Ascending aorta (tissue), 2 donors: Measurements from ENCODE around the gene RAB4A. TPM values are rescaled to one million over a fixed set of nuclear protein-coding genes. Genes with fewer than 3 reads are reported as not detected.

ENCODE experiments used
- DNase-seq, 2 donors: peaks; one replicate each; pipeline ENCODE4 v3.0.0-alpha.2; 2019; ENCODE audit warnings: low spot score in 2 of 2
- H3K27ac ChIP-seq, 2 donors: fragments of 200-600 bp; sonication (generic); one replicate each; pipeline ENCODE4 v1.5.1; 2016 to 2017; ENCODE audit warnings: mild to moderate bottlenecking in 1 of 2
- H3K27me3 ChIP-seq: fragments of 200-600 bp; sonication (generic); one replicate; pipeline ENCODE4 v1.5.1; 2017
- H3K36me3 ChIP-seq, 2 donors: fragments of 200-600 bp; sonication (generic); one replicate each; pipeline ENCODE4 v1.5.1; 2016
- H3K4me1 ChIP-seq, 2 donors: fragments of 200-600 bp; sonication (generic); one replicate each; pipeline ENCODE4 v1.5.1; 2016 to 2017; ENCODE audit warnings: mild to moderate bottlenecking in 1 of 2
- H3K4me3 ChIP-seq, 2 donors: fragments of 200-600 bp; sonication (generic); one replicate each; pipeline ENCODE4 v1.5.1; 2016 to 2017; ENCODE audit warnings: mild to moderate bottlenecking in 1 of 2
- H3K9me3 ChIP-seq, 2 donors: fragments of 200-600 bp; sonication (generic); one replicate each; pipeline ENCODE4 v1.5.1; 2016
- CTCF ChIP-seq, 3 experiments: fragments of 200-600 bp in 2 of 3; fragments of 450-650 bp in 1 of 3; sonication (generic) in 2 of 3; IDR thresholded peaks; one replicate each; pipeline ENCODE4 v1.5.1; 2016 to 2019; ENCODE audit warnings: antibody characterized with exemption in 3 of 3, mild to moderate bottlenecking in 1 of 3, moderate library complexity in 1 of 3
- intact Hi-C: fragments of 100-400 bp; cut with DNase I; formaldehyde crosslinking; loops from one replicate; pipeline ENCODE4 v1.15.1; 2023
- total RNA-seq: library from RNA; depleted of rRNA; stranded (reverse); fragments of >200 nt; gene quantifications from one replicate; pipeline ENCODE4 v1.1.0, GENCODE V29; 2016

The RAB4A gene
- total RNA-seq, 1 donor from 2014 or later: 6.0 TPM

- intact Hi-C loops: no loop called here
- DNase-seq: no peak
- TF ChIP-seq CTCF (IDR thresholded peaks at IDR 0.05): no peak
- no peak overlapping the region for H3K4me3 ChIP-seq
- peaks cover 0 to 8% of the 10 kb centered on the region in 2 donors for H3K9me3 ChIP-seq
- peaks cover 0 to 9% of the 10 kb centered on the region in 2 donors for H3K4me1 ChIP-seq
- H3K36me3 ChIP-seq: no peaks in the 10 kb centered on the region
- H3K27me3 ChIP-seq: no peaks in the 10 kb centered on the region
- no peak overlapping the region for H3K27ac ChIP-seq
Observed at GRCh38 chr1:229266832-229267500, 3.9 kb upstream of the RAB4A start.

- intact Hi-C loops: no loop called here
- Histone ChIP-seq H3K4me3 (no peak overlapping the region), H3K27ac (peak overlapping the region in 1 of 2 donors; percentile 84), H3K27me3 (no peaks in the 10 kb centered on the region), H3K9me3 (peaks cover 0 to 8% of the 10 kb centered on the region in 2 donors), H3K4me1 (peaks cover 3 to 22% of the 10 kb centered on the region in 2 donors), H3K36me3 (no peaks in the 10 kb centered on the region)
- DNase-seq: no peak
- TF ChIP-seq CTCF (IDR thresholded peaks at IDR 0.05): no peak
Observed at GRCh38 chr1:229268505-229268904, 2.4 kb upstream of the RAB4A start.

DNA sequence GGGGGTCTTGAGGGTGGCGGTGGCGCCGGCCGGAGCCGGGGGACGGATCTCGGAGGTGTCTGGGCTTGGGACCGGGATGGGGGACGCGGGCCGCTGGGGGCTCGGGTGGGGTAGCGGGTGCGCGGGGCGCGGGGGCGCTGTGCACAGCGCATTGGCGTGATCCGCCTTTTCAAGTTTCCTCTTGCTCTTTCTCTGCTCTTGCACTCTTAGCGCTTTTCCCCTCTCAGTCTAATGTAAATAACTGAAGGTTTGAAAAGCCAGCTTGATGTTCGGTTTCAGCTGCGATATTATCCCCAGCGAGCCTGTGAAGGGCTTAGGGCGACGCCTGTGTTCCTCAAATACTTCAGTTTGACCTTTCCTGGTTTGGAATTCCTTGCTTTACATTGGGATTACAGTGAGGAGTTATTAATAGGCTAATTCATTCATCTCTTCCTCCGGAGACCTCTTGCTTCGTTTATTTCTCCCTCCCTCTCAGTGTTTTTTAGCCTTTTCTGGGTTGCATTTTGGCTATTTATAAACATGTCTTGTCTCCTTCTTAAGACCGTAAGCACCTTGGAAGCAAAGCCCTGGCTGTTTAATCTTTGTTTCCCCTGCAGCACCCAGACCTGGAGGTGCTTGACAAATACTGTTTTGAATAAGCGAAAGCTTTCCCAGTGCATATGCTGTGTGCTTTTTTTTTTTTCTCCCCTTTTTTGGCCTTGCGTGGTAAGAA lies 693 bp downstream of the RAB4A start:
- TF ChIP-seq CTCF (IDR thresholded peaks at IDR 0.05): no peak
- peak overlapping the region; percentile 84 for H3K27ac ChIP-seq
- no peaks in the 10 kb centered on the region for H3K36me3 ChIP-seq
- H3K9me3 ChIP-seq: peaks cover 0 to 8% of the 10 kb centered on the region in 2 donors
- no peak for DNase-seq
- H3K27me3 ChIP-seq: no peaks in the 10 kb centered on the region
- intact Hi-C loops: loop anchor here (2.0 to 10.0 kb wide), 2 partner anchors 71 to 787 kb away; partner anchors contain the start of genes CCSAP and RNF187
- H3K4me1 ChIP-seq: peaks cover 8 to 34% of the 10 kb centered on the region in 2 donors
- peak overlapping the region; percentile 77 to 97 for H3K4me3 ChIP-seq

- Histone ChIP-seq H3K27me3 (no peaks in the 10 kb centered on the region), H3K4me3 (peak overlapping the region; percentile 77 to 97), H3K4me1 (peaks cover 8 to 34% of the 10 kb centered on the region in 2 donors), H3K27ac (no peak overlapping the region), H3K36me3 (no peaks in the 10 kb centered on the region), H3K9me3 (peaks cover 0 to 2% of the 10 kb centered on the region in 2 donors)
- no peak for DNase-seq
- intact Hi-C loops: loop anchor here (10.0 kb wide), 1 partner anchor 788 kb away; the partner anchor contains the start of gene RNF187
- no peak for TF ChIP-seq CTCF (IDR thresholded peaks at IDR 0.05)
Observed at GRCh38 chr1:229272164-229273158, 1.6 kb downstream of the RAB4A start.
